GM04503 (cell line): ENCODE measurements around the gene PRDM1.
A peak's percentile ranks its signal among the peaks of the same experiment; 100 is the strongest.

Experiments
- DNase-seq: peaks from one replicate; pipeline ENCODE4 v3.0.0-alpha.2; 2012; ENCODE audit warnings: low read depth

The PRDM1 gene

GRCh38 chr6:106085984-106086813, at the start of gene PRDM1:
PRDM1 (plus strand) TSS chr6:106086336; CDS start chr6:106086554, 218 bp downstream.
- DNase-seq = no peak

GRCh38 chr6:106037060-106037459, 49.1 kb upstream of the PRDM1 start:
- peak; percentile 31 for DNase-seq

GRCh38 chr6:106039897-106040592, 46.1 kb upstream of the PRDM1 start:
- no peak for DNase-seq

- no peak for DNase-seq
These were observed 42.0 kb upstream of the PRDM1 start for GRCh38 chr6:106044151-106044550.

- no peak for DNase-seq
These were observed 41.1 kb upstream of the PRDM1 start for GRCh38 chr6:106045077-106045476.

- DNase-seq = no peak
These were observed 39.9 kb upstream of the PRDM1 start for GRCh38 chr6:106046116-106046853.

GRCh38 chr6:106046854-106047200, 39.3 kb upstream of the PRDM1 start:
- DNase-seq = no peak

- no peak for DNase-seq
These were observed 37.8 kb upstream of the PRDM1 start for GRCh38 chr6:106048336-106048735.

GRCh38 chr6:106050538-106050937, 35.6 kb upstream of the PRDM1 start:
- no peak for DNase-seq

GRCh38 chr6:106051226-106051625, 34.9 kb upstream of the PRDM1 start:
- no peak for DNase-seq

GRCh38 chr6:106053484-106054205, 32.5 kb upstream of the PRDM1 start:
- no peak for DNase-seq

- no peak for DNase-seq
These were observed 30.6 kb upstream of the PRDM1 start for GRCh38 chr6:106055489-106055888.

GRCh38 chr6:106056060-106056745, 29.9 kb upstream of the PRDM1 start:
- DNase-seq = no peak

- no peak for DNase-seq
These were observed 29.3 kb upstream of the PRDM1 start for GRCh38 chr6:106056746-106057390.

- no peak for DNase-seq
These were observed 26.8 kb upstream of the PRDM1 start for GRCh38 chr6:106059331-106059730.

GRCh38 chr6:106060167-106060566, 26.0 kb upstream of the PRDM1 start:
- no peak for DNase-seq

- no peak for DNase-seq
These were observed 22.7 kb upstream of the PRDM1 start for GRCh38 chr6:106063448-106063850.

GRCh38 chr6:106064142-106064541, 22.0 kb upstream of the PRDM1 start:
- DNase-seq = no peak

- DNase-seq = no peak
These were observed 21.4 kb upstream of the PRDM1 start for GRCh38 chr6:106064756-106065155.

GRCh38 chr6:106066989-106067388, 19.1 kb upstream of the PRDM1 start:
- no peak for DNase-seq

GRCh38 chr6:106069478-106069877, 16.7 kb upstream of the PRDM1 start:
- DNase-seq = no peak
